Neuronal stem cell (in vitro differentiated cells): Measurements from ENCODE around the gene DIAPH2.

Source experiments
- DNase-seq: peaks from one replicate; pipeline ENCODE4 v3.0.0-alpha.2; 2013; ENCODE audit warnings: low spot score
- H2AFZ ChIP-seq: one replicate; pipeline ENCODE4 v1.6.1; 2013; ENCODE audit warnings: mild to moderate bottlenecking, low read length, inconsistent platforms
- H2AK5ac ChIP-seq: 2 replicates; pipeline ENCODE4 v1.6.1; 2013; ENCODE audit warnings: low read depth, mild to moderate bottlenecking, inconsistent platforms, low read length, moderate library complexity, mixed read lengths
- H2BK120ac ChIP-seq: 2 replicates; pipeline ENCODE4 v1.6.1; 2013; ENCODE audit warnings: low read depth, mild to moderate bottlenecking, inconsistent platforms, low read length, moderate library complexity, mixed read lengths
- H2BK12ac ChIP-seq: one replicate; pipeline ENCODE4 v1.6.1; 2013; ENCODE audit warnings: low read length, inconsistent platforms
- H2BK15ac ChIP-seq: 2 replicates; pipeline ENCODE4 v1.6.1; 2013; ENCODE audit warnings: mild to moderate bottlenecking, low read length, inconsistent platforms, mixed read lengths
- H2BK5ac ChIP-seq: one replicate; pipeline ENCODE4 v1.6.1; 2013; ENCODE audit warnings: inconsistent platforms, mild to moderate bottlenecking, low read length, moderate library complexity
- H3K14ac ChIP-seq: one replicate; pipeline ENCODE4 v1.6.1; 2013; ENCODE audit warnings: low read length, inconsistent platforms
- H3K18ac ChIP-seq: 2 replicates; pipeline ENCODE4 v1.6.1; 2013; ENCODE audit warnings: low read length, inconsistent platforms
- H3K23ac ChIP-seq: 2 replicates; pipeline ENCODE4 v1.6.1; 2013; ENCODE audit warnings: low read depth, mild to moderate bottlenecking, mixed read lengths, low read length, inconsistent platforms; ENCODE audit not compliant: poor library complexity
- H3K27ac ChIP-seq: replicated peaks from 3 replicates; pipeline ENCODE4 v1.5.1; 2013; ENCODE audit warnings: low read length, inconsistent platforms
- H3K27me3 ChIP-seq, 3 experiments: 2 replicates each; pipeline ENCODE4 v1.6.1; 2013; ENCODE audit warnings: low read length in 3 of 3, mild to moderate bottlenecking in 2 of 3, inconsistent platforms in 1 of 3, low read depth in 1 of 3, mixed read lengths in 1 of 3, moderate library complexity in 1 of 3; ENCODE audit not compliant: control insufficient read depth in 3 of 3, insufficient read depth in 3 of 3
- H3K36me3 ChIP-seq, 2 donors: replicated peaks in 1 of 2; 2 replicates each; pipeline ENCODE4 v1.6.1; 2013; ENCODE audit warnings: low read length in 2 of 2; ENCODE audit not compliant: control insufficient read depth in 2 of 2, insufficient read depth in 2 of 2
- H3K4ac ChIP-seq: 2 replicates; pipeline ENCODE4 v1.6.1; 2013; ENCODE audit warnings: inconsistent platforms, mild to moderate bottlenecking, low read length, moderate library complexity
- H3K4me1 ChIP-seq, 2 donors: 1 replicate in 1 of 2; 2 replicates in 1 of 2; pipeline ENCODE4 v1.6.1; 2013; ENCODE audit warnings: low read length in 2 of 2, low read depth in 1 of 2; ENCODE audit not compliant: control insufficient read depth in 2 of 2, insufficient read depth in 1 of 2
- H3K4me2 ChIP-seq: one replicate; pipeline ENCODE4 v1.6.1; 2013; ENCODE audit warnings: mild to moderate bottlenecking, low read length, inconsistent platforms; ENCODE audit not compliant: insufficient read depth, poor library complexity, severe bottlenecking
- H3K4me3 ChIP-seq, 2 donors: 2 replicates each; pipeline ENCODE4 v1.5.1; 2013; ENCODE audit warnings: low read length in 2 of 2, mild to moderate bottlenecking in 2 of 2, inconsistent platforms in 1 of 2, moderate library complexity in 1 of 2
- H3K79me1 ChIP-seq: one replicate; pipeline ENCODE4 v1.6.1; 2013; ENCODE audit warnings: low read depth, mild to moderate bottlenecking, inconsistent platforms, low read length, moderate library complexity
- H3K9ac ChIP-seq: one replicate; pipeline ENCODE4 v1.6.1; 2013; ENCODE audit warnings: mild to moderate bottlenecking, low read depth, low read length, inconsistent platforms; ENCODE audit not compliant: poor library complexity
- H3K9me3 ChIP-seq, 2 donors: replicated peaks in 1 of 2; 2 replicates each; pipeline versions ENCODE3 to v1.6.1; 2013; ENCODE audit warnings: low read length in 2 of 2, mild to moderate bottlenecking in 2 of 2, inconsistent platforms in 1 of 2, low read depth in 1 of 2, mixed read lengths in 1 of 2, moderate library complexity in 1 of 2; ENCODE audit not compliant: control insufficient read depth in 2 of 2, insufficient read depth in 1 of 2
- H4K8ac ChIP-seq: one replicate; pipeline ENCODE4 v1.6.1; 2013; ENCODE audit warnings: low read depth, mild to moderate bottlenecking, inconsistent platforms, low read length, moderate library complexity
- H4K91ac ChIP-seq: one replicate; pipeline ENCODE4 v1.6.1; 2013; ENCODE audit warnings: low read length, low read depth, mild to moderate bottlenecking, inconsistent platforms; ENCODE audit not compliant: poor library complexity
- WGBS, 2 donors: extraction: QIAGEN DNeasy Blood & Tissue Kit; methylation state at CpG; one replicate each; pipeline ENCODE4 v1.1.7; 2013; ENCODE audit warnings: missing lambda C conversion rate in 2 of 2, mixed read lengths in 1 of 2; ENCODE audit not compliant: insufficient read length in 2 of 2, insufficient replicate concordance in 1 of 2; ENCODE audit errors: extremely low coverage in 2 of 2; 5-methylcytosine and 5-hydroxymethylcytosine counted together

The DIAPH2 gene

GRCh38 chrX:96683997-96684338 is 674 bp upstream of the DIAPH2 start:
- H3K18ac ChIP-seq = no peak overlapping the region
- WGBS, 2 donors = no CpG with 5 or more reads among the region's 8 CpGs
- no peaks in the 10 kb centered on the region for H3K9me3 ChIP-seq
- H2BK15ac ChIP-seq = no peak overlapping the region
- no peak overlapping the region for H2AK5ac ChIP-seq
- no peak overlapping the region for H3K14ac ChIP-seq
- H3K23ac ChIP-seq = no peak overlapping the region
- H2BK5ac ChIP-seq = no peak overlapping the region
- H3K4ac ChIP-seq = no peak overlapping the region
- peaks cover 0 to 35% (median 0%) of the 10 kb centered on the region in 3 experiments for H3K27me3 ChIP-seq
- H3K4me1 ChIP-seq = no peaks in the 10 kb centered on the region
- no peak overlapping the region for H4K91ac ChIP-seq
- no peak overlapping the region for H3K4me2 ChIP-seq
- no peaks in the 10 kb centered on the region for H3K79me1 ChIP-seq
- no peak overlapping the region for H2AFZ ChIP-seq
- no peak overlapping the region for H2BK120ac ChIP-seq
- H3K36me3 ChIP-seq = no peaks in the 10 kb centered on the region
- H3K9ac ChIP-seq = no peak overlapping the region
- no peak overlapping the region for H4K8ac ChIP-seq
- no peak overlapping the region for H3K4me3 ChIP-seq
- DNase-seq = no peak
- H2BK12ac ChIP-seq = no peak overlapping the region
- no peak overlapping the region for H3K27ac ChIP-seq

DNA sequence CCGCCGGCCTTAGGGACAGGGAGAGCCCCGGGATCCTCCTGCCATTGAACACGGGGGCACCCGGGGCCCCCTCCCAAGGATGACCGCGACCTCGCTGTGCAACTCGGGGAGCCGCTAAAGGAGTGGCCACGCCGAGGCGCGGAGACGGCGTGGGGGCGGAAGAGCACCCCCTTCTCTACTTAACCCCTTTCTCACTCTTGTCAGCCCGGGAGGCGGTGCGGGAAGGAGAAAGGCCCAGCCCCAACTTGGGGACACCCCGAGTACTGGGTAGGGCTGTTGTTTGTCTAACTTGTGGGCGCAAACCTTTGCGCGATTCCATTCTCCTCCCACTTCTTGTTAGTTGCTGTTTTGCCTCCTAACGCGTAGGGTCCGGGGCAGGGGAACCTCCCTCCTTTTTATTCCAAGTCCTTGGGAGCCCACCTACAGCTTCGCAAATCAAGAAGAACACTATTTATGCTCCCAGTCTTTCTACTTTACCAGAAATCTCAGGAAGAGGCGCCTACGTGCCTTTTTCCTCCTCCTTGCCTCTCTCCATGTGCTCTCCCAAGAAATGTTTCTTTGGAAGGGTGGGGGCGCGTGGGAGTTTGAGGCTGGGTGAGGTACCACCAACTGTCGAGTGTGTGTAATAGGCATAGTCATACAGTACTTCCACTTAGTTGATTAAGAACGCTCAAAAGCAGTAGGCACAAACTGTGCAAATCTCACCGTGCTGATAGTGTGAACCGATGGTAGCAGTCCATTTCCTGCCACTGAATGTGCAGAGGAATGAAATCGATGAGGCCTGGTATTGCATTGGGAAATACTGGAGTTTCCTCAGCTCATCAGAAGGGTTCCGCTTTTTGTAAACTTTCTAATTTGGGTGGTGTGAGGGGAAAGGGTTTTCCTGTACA is 813 bp downstream of the DIAPH2 start:
- H3K36me3 ChIP-seq = no peaks in the 10 kb centered on the region
- H3K4me2 ChIP-seq = peak overlapping the region; percentile 73
- H2AFZ ChIP-seq = peak overlapping the region; percentile 94
- H3K9ac ChIP-seq = peak overlapping the region; percentile 4
- no peak overlapping the region for H2BK5ac ChIP-seq
- no peak for DNase-seq
- H3K27ac ChIP-seq = no peak overlapping the region
- H2BK12ac ChIP-seq = no peak overlapping the region
- no peak overlapping the region for H3K23ac ChIP-seq
- peak overlapping the region; percentile 45 to 86 for H3K4me3 ChIP-seq
- H3K79me1 ChIP-seq = no peaks in the 10 kb centered on the region
- H2BK15ac ChIP-seq = no peak overlapping the region
- H3K14ac ChIP-seq = no peak overlapping the region
- no CpG with 5 or more reads among the region's 38 CpGs for WGBS, 2 donors
- no peaks in the 10 kb centered on the region for H3K9me3 ChIP-seq
- H4K8ac ChIP-seq = no peak overlapping the region
- peaks cover 0 to 31% (median 0%) of the 10 kb centered on the region in 3 experiments for H3K27me3 ChIP-seq
- H2BK120ac ChIP-seq = no peak overlapping the region
- H3K18ac ChIP-seq = peak overlapping the region; percentile 85
- H2AK5ac ChIP-seq = no peak overlapping the region
- H4K91ac ChIP-seq = no peak overlapping the region
- H3K4me1 ChIP-seq = no peaks in the 10 kb centered on the region
- H3K4ac ChIP-seq = no peak overlapping the region

DNA sequence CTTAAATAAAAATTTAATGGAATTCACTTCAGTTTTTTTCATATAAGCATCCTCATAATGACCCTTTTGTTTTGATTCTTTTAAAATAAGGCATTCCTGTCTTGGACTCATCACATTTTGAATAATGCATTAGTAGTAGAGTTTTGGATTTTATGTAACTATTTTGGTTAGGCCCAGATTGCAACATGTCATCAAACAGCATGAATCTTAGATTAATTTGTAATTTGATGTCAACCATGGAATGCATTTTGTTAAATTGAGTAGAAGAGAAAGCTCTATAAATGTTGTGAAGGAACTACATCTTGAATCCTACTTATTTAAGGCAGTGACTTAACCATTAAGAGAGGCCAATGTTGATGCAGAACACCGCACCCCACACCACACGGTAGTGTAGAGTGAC is 3.1 kb downstream of the DIAPH2 start:
- Histone ChIP-seq H2BK120ac (no peak overlapping the region), H4K91ac (no peak overlapping the region), H2AK5ac (no peak overlapping the region), H2BK12ac (no peak overlapping the region), H3K18ac (no peak overlapping the region), H3K9ac (no peak overlapping the region), H3K79me1 (no peaks in the 10 kb centered on the region), H3K27ac (no peak overlapping the region), H3K4ac (no peak overlapping the region), H3K27me3 (peaks cover 0 to 28% (median 0%) of the 10 kb centered on the region in 3 experiments), H3K4me3 (no peak overlapping the region), H3K36me3 (no peaks in the 10 kb centered on the region), H3K4me2 (no peak overlapping the region), H3K4me1 (no peaks in the 10 kb centered on the region), H4K8ac (no peak overlapping the region), H2BK5ac (no peak overlapping the region), H3K23ac (no peak overlapping the region), H2BK15ac (no peak overlapping the region), H2AFZ (no peak overlapping the region), H3K9me3 (no peaks in the 10 kb centered on the region), H3K14ac (no peak overlapping the region)
- no CpG with 5 or more reads among the region's 2 CpGs for WGBS, 2 donors
- DNase-seq = no peak

DNA sequence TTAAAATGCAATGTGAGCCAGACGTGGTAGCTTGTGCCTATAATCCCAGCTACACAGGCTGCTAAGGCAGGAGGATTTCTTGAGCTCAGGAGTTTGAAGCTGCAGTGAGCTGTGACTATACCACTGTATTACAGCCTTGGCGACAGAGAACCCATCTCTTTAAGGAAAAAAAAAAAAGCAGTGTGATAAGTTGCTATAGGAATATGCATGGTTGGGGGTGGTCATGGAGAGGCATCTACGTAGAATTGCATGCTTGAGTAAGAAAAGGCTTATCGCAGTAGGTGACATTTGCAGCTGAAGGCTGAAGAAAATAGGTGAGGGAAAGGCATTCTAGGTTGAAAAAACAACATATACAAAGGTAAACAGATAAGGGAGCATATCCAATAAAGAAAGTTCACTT is 4.1 kb downstream of the DIAPH2 start:
- Histone ChIP-seq H2AK5ac (no peak overlapping the region), H4K8ac (no peak overlapping the region), H3K4me1 (no peaks in the 10 kb centered on the region), H3K4me3 (no peak overlapping the region), H2BK120ac (no peak overlapping the region), H3K9ac (no peak overlapping the region), H3K18ac (no peak overlapping the region), H3K4me2 (no peak overlapping the region), H3K4ac (no peak overlapping the region), H3K27me3 (peaks cover 0 to 24% (median 0%) of the 10 kb centered on the region in 3 experiments), H3K9me3 (no peaks in the 10 kb centered on the region), H2AFZ (no peak overlapping the region), H3K79me1 (no peaks in the 10 kb centered on the region), H2BK5ac (no peak overlapping the region), H3K23ac (no peak overlapping the region), H2BK12ac (no peak overlapping the region), H3K36me3 (no peaks in the 10 kb centered on the region), H2BK15ac (no peak overlapping the region), H3K14ac (no peak overlapping the region), H3K27ac (no peak overlapping the region), H4K91ac (no peak overlapping the region)
- no CpG with 5 or more reads among the region's 4 CpGs for WGBS, 2 donors
- DNase-seq = no peak
